ENCODE data around the gene OPA1.

OPA1 gene, protein sequence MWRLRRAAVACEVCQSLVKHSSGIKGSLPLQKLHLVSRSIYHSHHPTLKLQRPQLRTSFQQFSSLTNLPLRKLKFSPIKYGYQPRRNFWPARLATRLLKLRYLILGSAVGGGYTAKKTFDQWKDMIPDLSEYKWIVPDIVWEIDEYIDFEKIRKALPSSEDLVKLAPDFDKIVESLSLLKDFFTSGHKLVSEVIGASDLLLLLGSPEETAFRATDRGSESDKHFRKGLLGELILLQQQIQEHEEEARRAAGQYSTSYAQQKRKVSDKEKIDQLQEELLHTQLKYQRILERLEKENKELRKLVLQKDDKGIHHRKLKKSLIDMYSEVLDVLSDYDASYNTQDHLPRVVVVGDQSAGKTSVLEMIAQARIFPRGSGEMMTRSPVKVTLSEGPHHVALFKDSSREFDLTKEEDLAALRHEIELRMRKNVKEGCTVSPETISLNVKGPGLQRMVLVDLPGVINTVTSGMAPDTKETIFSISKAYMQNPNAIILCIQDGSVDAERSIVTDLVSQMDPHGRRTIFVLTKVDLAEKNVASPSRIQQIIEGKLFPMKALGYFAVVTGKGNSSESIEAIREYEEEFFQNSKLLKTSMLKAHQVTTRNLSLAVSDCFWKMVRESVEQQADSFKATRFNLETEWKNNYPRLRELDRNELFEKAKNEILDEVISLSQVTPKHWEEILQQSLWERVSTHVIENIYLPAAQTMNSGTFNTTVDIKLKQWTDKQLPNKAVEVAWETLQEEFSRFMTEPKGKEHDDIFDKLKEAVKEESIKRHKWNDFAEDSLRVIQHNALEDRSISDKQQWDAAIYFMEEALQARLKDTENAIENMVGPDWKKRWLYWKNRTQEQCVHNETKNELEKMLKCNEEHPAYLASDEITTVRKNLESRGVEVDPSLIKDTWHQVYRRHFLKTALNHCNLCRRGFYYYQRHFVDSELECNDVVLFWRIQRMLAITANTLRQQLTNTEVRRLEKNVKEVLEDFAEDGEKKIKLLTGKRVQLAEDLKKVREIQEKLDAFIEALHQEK

DNA sequence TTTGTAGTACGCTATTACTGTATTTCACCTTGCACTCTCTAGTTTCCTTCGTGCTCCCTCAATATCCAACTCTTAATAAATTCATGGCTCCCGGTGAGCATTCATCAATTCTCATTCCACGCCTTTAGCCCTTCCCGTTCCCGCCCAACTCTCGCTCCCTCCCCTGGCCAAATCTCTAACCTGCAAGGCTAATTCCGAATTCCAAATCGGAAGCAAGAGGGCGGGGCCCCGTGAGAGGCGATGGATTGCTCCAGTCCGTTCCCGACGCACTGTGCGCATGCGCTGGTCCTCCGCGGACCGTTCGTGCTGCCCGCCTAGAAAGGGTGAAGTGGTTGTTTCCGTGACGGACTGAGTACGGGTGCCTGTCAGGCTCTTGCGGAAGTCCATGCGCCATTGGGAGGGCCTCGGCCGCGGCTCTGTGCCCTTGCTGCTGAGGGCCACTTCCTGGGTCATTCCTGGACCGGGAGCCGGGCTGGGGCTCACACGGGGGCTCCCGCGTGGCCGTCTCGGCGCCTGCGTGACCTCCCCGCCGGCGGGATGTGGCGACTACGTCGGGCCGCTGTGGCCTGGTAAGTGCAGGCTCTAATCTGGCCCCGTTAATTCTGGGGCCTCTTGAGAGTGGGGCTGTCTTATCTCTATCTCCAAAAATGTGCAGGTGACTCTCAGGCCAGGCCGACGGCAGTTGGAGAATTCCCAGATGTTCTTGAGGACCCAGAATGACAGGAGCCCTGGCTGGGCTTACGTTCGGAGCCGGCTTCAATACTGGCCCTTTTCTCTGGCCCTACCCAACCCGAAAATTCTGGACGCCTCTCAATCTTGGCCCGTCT lies at the start of gene OPA1:
TSS of gene OPA1 (plus strand) at position 368 of the 827 bp plus-strand sequence. CDS start at position 538, 170 bp downstream.
- DNase-seq, result peak; percentile 99

DNA sequence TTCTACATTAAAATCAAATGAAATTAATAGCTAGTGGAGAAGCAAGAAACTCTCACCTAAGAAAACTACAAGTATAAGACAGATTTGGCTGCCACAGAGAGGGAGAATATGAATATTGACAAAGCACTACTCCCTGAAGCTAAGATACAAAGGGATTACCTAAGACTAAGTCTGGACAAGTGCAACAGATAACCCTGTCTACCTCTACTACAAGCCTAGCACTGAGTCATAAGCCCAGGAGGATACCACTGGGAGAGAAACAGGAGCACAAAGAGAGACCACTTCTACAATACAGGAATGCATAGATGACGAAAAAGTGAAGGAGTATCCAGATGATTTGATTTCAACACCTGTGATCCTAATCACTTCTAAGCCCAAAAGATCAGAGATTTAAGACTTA lies 48.7 kb upstream of the OPA1 start:
- no peak for DNase-seq

DNA sequence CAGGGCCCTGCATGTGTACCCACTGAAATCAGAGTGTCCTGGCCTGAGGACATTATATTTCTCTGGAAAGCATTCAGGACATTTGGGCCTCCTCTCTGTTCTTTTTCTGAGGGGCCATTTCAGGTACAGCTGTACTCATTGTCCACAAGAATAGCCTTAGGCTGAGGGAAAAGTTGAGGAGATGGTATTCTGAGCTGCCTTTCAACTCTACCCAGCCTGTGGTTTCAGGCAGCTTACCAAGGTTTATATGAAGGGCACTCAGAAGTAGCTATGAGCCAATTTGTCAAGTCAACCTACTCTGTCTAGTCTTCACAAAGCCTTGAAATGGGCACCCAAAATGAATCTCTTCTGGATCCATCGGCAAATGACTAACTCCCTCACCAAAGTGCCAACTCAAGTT lies 47.7 kb upstream of the OPA1 start:
- no peak for DNase-seq

DNA sequence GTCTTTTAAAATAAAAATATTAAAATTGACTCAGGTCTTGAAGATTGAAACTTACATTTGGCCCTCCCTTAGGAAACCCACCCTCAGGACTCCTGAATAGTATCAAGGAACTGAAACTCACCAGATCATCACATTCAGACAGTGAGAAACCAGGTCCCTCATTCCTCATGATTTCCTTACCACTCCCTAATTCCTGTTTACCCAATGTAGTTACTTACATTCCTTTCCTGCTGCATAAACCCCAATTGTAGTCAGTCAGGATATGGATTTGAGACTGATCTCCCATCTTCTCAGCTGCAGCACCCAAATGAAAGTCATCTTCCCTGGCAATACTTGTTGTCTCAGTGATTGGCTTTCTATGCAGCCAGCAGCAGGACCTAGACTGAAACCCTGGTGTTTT lies 46.9 kb upstream of the OPA1 start:
- DNase-seq, result no peak

DNA sequence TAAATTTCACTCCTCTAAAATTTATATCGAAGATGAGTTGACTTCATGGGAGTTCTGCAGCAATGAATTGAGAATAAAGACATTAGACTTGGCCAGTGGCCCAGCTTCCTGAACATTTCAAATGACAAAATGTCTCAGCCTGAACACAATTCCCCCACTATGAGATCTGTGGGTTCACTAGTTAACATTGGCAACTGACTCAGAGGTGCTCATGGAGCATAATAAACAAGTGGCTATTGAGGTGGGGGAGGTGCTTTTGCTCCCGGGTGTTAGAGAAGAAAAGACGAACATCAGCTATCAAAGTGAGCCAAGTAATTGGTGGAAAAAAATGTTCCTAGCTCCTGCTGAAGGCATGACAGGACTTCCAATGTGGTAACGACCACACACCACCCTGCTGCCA lies 44.6 kb upstream of the OPA1 start:
- no peak for DNase-seq

DNA sequence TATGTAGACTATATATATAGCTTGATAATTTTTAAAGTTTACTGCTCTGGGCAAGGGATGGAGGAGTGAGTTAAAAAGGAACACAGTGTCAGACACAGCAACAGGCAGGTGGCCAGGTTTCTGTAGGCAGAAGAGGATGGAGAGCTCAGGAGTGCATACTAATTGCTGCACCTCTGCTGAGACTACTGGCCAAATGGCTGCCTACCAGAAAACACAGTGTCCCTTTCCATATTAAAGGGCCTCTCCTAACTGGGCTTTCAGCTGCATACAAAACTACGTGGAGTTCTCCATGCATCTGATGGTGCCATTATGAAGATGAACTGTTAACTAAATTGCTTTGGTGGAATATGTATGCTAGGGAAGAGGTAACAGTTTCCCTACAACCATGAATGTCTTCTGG lies 40.1 kb upstream of the OPA1 start:
- DNase-seq, result peak; percentile 92

DNA sequence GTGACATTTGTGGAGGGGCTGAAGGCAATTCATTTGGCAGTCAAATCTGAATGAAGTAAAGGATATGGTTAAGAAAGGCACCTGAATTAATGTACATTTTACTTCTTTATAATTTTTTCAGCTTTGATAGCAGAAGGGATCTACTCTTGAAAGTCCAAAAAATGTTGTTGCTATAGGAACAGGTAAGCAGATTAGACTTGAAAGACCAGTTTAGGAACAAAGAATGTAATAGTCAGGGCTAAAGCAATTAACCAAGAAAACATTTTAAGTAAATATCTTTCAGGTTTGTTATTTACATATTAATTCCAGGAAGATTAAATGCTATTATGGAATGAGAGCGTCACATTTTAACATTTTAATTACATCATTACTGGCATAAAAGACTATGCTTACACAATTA lies 39.4 kb upstream of the OPA1 start:
- no peak for DNase-seq

DNA sequence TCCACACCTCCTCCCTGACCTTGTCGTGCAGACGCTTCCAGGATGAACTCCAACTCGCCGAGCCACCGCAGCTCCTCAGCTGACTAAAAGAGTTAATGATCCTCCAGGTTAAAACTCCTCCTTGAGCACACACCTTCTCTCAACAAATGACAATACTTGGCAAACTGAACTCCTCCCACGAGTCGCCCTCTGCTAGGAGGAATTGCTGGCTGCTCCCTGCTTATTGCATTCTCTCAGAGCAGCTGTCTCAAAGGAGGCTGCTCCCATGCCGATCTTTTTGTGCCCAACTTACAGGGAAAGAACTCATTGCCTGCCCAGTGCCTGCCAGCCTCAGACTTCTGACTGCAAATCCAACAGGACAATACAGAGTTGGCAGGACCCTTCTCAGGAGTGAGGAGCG lies 38.2 kb upstream of the OPA1 start, which contains the start of gene ATP13A4:
TSS of gene ATP13A4 (minus strand) at position 85 of the 400 bp plus-strand sequence. CDS start 96 bp downstream, outside the sequence.
- DNase-seq, result no peak

DNA sequence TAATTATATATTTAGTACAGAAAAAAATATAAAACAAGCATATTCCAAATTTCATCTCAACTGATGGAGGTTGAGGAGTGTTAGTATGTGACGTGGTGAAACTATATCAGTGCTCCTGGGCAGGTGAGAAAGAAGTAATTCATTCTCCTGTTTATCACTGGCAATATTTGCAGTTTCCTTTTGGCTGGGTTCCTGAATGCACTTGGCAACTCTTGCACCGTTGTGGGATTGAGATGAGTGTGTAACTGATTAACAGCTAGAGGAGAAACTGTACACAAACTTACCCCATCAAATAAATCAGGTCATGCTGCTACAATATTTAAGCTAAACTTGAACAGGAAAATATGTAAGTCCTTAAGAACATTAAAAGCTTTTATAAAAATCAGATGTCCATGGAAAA lies 36.2 kb upstream of the OPA1 start:
- DNase-seq, result peak; percentile 67

DNA sequence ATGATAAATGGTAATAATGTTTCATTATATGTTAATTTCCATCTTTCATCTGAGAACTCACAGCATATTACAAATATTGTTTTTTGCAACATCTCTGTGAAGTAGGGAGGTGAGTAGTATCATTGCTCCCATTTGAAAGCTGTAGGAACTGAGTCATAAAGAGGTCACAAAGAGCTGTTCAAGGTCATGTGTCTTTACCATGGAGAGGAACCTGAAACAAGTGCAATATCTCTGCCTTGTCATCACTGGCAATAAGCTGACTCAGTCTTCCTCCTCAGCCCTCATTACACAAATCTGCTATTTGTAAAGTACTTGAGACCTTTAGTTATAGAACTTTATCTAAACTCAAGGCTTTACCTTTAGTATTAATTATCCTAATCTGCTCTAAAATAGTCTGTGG lies 33.9 kb upstream of the OPA1 start:
- no peak for DNase-seq

DNA sequence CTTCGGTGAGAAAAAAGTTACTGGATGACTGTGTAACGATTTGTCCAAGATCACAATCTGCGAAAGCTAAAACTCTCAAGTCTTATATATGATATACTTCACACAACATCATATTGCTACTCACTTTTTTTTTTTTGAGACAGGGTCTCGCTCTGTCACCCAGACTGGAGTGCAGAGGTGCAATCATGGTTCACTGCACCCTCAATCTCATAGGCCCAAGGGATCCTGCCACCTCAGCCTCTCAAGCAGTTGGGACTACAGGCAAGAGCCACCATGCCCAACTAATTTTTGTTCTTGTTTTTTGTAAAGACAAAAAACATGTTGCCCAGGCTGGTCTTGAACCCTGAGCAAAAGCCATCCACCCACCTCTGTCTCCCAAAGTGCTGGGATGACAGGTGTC lies 32.9 kb upstream of the OPA1 start:
- DNase-seq, result peak; percentile 41

DNA sequence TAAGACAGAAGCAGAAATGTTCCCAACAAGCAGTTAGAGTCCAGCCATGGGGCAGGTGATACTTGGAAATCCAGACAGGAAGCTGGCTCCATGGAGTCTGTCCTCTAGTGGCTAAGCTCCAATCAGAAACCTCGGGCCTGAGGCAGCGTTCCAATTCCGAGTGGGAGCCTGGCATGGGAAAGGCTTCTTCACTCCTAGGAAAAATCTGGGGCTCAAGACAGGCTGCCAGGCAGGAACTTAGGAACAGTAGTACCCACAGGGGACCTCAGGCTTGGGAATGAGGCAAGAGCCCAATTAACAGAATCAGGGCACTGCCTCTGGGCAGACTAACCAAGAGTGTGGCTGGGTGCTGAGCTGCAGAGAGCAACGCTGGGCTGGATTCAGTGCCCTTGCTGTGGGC lies 32.1 kb upstream of the OPA1 start:
- DNase-seq, result peak; percentile 82

DNA sequence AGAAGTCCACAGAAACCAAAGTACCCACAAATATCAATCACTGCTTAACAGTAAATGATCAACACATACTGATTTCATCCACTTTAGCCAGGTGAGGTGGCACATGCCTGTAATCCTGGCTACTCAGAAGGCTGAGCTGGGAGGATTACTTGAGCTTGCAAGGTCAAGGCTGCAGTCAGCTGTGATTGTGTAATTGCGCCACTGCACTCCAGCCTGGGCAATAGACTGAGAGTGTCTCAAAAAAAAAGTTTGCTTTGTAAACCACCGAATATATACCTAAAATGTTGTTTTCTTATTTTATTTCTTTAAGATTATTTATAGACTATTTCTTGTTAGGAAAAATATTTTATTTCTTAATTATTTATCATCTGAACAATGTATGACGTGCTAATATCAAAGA lies 29.6 kb upstream of the OPA1 start:
- no peak for DNase-seq

DNA sequence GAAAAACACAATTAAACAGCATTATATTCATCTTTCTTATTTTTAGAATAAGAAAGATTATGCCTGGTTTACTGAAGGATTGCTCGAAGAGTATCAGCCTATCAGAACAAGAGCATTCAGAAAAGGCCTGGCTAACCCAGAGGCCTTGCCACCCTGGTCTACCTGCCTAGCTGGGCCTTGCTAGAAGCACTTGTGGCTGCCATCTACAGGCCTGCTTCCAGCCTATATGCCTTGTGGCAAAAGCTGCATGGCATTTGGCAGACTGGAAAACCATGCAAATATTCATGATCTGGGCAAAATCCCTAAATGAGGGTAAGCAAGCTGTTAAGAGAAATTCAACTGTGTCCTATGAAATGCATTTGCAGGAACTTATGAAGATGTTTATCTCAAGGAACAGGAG lies 29.0 kb upstream of the OPA1 start:
- peak; percentile 29 for DNase-seq

DNA sequence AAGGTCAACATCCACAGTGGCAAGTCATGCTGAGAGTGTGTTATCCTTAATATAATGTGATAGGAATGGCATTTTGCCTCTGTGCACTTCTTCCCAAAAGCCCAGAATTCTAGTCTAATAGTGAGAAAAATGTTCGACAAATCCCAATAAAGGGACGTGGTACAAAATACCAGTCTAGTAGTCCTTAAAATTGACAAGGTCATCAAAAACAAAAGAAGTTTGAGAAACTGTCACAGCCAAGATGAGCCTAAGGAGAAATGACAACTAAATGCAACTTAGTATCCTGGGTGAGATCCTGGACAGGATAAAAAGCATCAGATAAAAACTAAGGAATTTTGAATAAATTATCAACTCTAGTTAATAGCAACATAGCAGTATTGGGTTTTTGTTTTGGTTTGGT lies 23.9 kb upstream of the OPA1 start:
- no peak for DNase-seq

DNA sequence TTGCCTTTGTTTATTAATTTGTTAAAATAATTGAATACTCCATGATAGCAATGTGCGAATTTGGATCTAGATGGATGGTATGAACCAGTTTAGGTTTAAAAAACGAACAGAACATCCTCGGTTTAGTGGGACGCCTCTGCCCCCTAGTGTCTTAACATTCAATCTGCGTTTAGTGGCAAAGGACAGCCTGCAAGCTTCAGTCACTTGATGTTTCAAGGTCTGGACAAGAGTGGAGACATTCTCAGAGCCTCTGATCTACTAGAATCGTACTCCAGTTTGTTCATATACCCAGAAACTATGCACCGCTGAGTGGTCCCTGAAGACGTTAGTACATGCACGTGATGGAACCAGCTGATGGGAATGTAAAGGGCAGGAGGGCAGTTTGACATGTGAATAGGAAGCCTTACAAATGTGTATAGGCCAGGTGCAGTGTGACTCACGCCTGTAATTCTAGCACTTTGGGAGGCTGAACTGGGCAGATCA lies 20.5 kb upstream of the OPA1 start:
- DNase-seq, result peak; percentile 79

DNA sequence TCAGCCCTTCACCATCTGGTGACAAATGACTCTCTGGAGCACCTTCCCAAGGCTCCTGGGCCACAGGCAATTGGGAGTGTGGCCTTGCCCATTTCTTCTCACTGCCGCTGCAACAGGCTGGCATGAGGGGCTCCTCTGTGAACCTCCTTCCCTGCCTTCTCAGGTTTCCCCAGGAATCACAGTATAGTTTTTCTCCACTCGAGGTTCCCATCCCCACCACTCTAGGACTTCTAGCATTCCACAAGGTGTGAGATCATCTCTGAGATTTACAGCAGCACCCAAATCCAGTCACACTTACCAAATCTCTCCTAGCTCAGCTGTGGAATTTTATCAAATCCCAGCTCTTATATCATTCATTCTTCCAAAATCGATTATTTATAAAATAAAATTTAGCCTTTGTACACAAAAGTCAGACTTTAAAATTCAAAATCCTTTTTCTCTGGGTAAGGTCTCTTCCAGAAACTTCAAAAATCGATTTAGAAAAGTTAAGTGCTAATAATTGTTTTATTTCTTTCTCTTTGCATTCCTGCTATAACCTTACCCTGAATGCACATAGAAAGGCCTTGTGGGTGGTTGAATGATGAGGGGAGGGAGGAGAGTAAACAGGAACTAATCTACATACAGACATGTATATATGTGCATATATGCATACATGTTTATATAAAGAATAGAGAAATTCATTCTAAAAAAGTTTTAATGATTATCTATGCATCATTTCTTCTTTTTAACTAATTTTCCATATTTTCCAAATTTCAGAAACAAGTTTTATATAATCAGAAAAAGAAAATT lies 19.4 kb upstream of the OPA1 start:
- DNase-seq, result no peak

DNA sequence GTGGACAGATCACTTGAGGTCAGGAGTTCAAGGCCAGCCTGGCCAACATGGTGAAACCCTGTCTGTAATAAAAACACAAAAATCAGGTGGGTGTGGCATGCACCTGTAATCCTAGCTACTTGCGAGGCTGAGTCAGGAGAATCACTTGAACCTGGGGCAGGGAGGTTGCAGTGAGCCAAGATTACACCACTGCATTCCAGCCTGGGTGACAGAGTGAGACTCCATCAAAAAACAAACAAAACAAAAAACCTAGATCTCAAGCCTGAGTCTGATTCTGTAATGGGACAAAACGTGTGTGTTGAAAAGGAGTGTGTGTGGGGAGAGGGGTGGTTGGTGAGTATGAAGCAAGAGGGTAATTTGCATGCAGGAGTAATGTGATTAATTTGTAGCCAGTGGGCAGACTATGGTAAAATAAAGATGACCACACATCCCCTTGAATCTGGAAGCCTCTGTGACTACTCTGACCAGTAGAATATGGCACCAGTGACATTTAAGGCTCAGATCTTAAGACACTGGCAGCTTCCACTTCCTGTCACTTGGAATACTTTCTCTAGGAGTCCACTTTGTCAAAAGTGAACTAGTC lies 18.4 kb upstream of the OPA1 start:
- no peak for DNase-seq

DNA sequence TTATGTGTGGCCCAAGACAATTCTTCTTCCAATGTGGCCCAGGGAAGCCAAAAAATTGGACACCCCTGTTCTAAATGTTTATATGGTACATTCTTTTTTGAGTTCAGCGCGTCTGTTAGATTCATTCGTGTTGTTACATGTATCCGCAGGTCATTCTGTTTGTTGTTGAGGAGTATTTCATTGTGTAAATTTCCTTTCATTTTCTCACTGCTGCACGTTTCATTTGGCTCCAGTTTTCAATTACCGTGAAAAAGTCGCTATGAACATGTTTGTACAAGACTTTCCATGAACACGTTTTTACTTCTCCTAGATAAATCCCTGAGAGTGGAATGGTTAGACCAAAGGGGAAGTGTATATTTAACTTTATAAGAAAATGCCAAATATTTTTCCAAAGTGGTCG lies 7.5 kb upstream of the OPA1 start:
- DNase-seq, result no peak

DNA sequence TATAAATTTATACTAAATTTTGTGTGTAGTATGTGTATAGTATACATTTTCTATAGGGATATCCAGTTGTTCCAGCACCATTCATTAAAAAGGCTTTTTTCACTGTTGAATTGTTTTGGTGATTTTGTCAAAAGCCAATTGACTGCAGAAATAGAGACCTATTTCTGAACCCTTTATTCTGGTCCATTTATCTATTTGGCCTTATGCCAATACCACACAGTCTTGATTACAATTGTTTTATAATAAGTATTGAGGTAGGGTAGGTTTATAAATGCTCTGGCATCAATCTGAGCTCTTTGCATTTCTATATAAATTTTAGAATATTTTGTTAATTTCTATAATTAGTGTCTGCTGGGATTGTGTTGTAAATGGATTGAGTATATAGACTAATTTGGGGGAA lies 6.5 kb upstream of the OPA1 start:
- no peak for DNase-seq

DNA sequence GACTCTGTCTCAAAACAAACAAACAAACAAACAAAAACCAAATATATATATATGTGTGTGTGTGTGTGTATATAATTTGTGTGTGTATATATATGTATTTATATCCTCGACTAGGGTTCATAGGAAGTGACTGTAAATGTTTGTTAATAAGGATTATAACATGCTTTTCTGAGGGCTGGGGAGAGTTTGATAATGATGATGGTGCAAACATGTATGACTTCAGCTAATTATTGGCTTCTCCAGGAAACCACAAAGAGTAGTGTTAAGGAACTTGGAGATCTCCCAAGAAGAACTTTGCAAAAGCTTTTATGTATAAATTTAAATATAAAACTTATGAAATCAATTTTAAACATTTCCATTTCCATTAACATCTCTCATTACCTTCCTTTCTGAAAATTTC lies 3.9 kb upstream of the OPA1 start:
- DNase-seq, result no peak
